DMS79 treated with DMSO at 0.1 percent for 48 hours (cell line): ENCODE measurements around the gene PSIP1.
"Not testable (repeated sequence)": the region's sequence is repeated elsewhere in the genome, so short reads cannot be mapped to it uniquely, and the experiment has no call there.

Experiments used
- DNase-seq: peaks from one replicate; lab custom pipeline; 2025; lab: John Stamatoyannopoulos, UW

Gene PSIP1

DNA sequence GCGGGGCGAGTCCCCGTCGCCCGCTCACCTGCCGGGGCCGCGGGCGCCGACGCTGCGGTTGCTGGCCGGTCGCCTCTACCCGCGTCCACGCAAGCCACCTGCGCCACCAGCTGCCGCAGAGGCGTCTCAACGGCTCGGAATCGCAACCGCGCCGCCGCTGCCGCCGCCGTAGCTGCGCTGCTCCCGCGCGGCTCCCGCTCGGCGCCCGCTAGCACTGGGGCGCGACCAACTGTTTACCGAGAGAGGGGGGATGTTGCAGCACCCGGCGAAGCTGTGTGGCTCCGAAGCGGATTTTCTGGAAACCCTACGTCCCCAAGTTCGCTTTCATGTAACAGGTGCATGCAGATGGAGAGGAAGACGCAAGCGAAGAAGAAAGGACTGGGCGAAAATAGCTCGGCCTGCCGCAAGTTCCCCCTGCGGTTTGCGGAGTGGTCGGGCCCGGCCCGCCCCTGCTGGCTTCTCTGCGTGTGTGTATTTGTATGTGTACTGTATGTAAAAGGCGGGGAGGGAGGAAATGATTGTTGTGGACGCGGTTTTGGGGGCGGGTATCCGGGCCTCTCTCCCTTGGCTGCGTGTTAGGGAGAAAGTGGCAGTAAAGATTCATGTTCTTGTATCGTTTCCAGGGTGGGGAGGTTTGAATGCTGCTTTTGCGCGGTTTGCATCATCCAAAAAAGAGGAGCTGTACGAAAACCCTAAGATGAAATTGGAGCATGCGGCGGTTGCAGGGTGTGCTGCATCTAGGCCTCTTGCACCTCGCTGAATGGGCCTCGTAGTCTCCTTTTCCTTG is at the start of gene PSIP1:
Gene PSIP1, minus strand, starts transcription at position 182 of the 787 bp plus-strand sequence. CDS start 782 bp downstream, outside the sequence.
- peak; percentile 93 for DNase-seq

- DNase-seq = peak; percentile 75
These were observed 42.7 kb upstream of the PSIP1 start for GRCh38 chr9:15553528-15553898.

- peak; percentile 97 for DNase-seq
These were observed 42.1 kb upstream of the PSIP1 start, which contains the start of gene CCDC171 for GRCh38 chr9:15552636-15553527. TSS of gene CCDC171 (plus strand) at chr9:15553043. CDS start at chr9:15564089, 11,046 bp downstream.

GRCh38 chr9:15549611-15550010 is 38.8 kb upstream of the PSIP1 start:
- no peak for DNase-seq

- DNase-seq = no peak
These were observed 32.5 kb upstream of the PSIP1 start for GRCh38 chr9:15543047-15543813.

DNA sequence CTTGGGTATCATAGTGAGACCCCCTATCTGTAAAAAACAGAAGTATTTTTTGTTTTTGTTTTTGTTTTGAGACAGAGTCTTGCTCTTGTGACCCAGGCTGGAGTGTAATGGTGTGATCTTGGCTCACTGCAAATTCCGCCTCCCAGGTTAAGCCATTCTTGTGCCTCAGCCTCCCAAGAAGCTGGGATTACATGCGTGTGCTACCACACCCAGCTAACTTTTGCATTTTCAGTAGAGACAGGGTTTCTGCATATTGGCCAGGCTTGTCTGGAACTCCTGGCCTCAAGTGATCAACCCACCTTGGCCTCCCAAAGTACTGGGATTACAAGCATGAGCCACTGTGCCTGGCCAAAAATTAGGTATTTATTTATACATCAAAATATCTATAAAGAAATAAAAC is 31.9 kb upstream of the PSIP1 start:
- no peak for DNase-seq

- no peak for DNase-seq
These were observed 31.1 kb upstream of the PSIP1 start for GRCh38 chr9:15541872-15542271.

GRCh38 chr9:15531380-15531779 is 20.6 kb upstream of the PSIP1 start:
- DNase-seq = no peak

- no peak for DNase-seq
These were observed 19.0 kb upstream of the PSIP1 start for GRCh38 chr9:15529566-15530324.

GRCh38 chr9:15527035-15527434 is 16.3 kb upstream of the PSIP1 start:
- DNase-seq = not testable (repeated sequence)

GRCh38 chr9:15525958-15526357 is 15.2 kb upstream of the PSIP1 start:
- DNase-seq = no peak

- DNase-seq = no peak
These were observed 14.2 kb upstream of the PSIP1 start for GRCh38 chr9:15524845-15525455.

DNA sequence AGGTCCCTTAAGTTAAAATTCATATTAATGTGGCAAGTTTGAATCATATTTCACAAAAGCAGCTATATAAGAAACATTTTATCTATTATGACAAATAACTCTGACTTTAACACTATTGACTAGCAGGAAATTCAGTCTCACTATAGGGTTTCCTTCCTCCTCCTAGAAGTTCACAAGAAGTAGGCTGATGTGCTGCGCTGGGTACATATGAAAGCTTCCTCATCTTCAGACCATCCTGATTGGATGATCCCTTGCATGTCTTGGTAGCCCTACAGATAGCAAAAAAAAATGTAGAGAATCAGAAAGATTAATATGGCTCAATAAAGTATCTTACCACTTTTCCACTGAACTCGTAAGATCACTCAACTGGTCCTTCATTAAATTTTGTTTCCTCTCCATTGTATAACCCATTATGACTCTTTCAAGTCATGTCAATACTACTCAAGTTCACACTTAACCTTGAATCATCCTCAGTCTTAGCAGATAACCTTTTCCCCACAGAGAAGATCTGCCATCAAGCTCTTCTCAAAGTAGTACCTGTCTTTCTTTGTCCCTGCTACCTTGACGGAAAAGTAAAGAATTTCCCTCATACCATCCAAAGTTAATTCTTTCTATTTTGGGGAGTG is 11.5 kb upstream of the PSIP1 start:
- DNase-seq = no peak

- DNase-seq = no peak
These were observed 10.5 kb upstream of the PSIP1 start for GRCh38 chr9:15521254-15521653.

DNA sequence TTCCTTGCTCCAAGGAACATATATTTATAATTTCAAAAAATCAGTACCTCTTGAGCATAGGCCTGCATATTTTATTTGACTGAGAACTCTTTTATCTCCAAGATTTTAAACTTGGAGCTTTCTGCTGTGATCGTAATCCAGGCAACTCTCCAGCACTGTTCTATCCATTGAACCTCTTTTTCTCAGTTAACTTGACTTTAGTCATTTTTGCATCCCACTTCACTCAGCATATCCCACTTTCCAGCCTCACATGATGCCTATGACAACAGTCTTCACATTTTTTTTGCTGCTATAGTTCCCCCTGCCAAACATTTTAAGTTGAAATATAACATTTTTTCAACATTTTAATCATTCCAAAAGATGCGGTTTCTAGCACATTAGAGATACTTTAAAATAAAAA is 9.1 kb upstream of the PSIP1 start:
- DNase-seq = no peak

- no peak for DNase-seq
These were observed 2.6 kb upstream of the PSIP1 start for GRCh38 chr9:15513335-15513734.

GRCh38 chr9:15512889-15513288 is 2.1 kb upstream of the PSIP1 start:
- no peak for DNase-seq

DNA sequence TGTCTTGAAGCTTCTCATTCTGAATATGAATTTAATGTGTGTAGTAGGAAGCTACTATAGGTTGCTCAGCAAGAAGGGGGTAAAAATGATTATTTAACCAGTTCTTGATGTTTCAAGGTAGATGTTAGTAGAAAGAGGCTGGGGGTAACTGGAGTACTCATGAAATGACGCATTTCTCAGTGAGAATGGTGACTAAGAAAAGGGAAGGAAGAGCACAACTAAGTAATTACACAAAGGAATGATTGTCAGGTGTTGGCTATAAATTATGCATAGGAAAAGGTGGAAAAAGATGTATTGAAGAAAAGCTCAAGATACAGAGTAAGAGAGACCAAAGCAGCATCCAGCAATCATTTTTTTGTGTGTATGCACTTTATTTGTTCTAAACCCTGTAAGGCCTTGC is 1.4 kb upstream of the PSIP1 start:
- DNase-seq = no peak

- DNase-seq = peak; percentile 25
These were observed 610 bp downstream of the PSIP1 start for GRCh38 chr9:15509931-15510788.

DNA sequence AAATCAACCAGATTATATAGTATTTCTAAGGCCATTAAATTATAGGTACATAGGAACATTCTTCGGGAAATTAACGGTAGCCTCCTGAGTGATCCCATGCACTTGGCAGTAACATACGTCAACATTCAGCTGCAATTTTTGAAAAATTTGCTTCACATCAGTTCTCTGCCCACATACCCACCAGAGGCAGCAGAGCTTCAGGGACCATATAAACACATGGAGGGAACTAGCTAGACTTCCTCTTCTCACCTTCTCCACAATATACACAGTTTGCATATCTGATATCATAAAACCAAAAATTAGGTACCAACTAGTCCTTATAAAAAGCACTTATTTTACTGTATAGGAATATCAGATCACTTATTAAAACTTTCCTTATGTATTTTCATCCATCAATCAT is 4.8 kb downstream of the PSIP1 start:
- no peak for DNase-seq
